GM19455 (cell line): ENCODE results near the gene GUCA2A.
"Not testable (repeated sequence)": the region's sequence is repeated elsewhere in the genome, so short reads cannot be mapped to it uniquely, and the experiment has no call there.

Source experiments
- ATAC-seq: cut with Tn5 transposase; IDR thresholded peaks from one replicate; pipeline ENCODE4 v1.9.1; 2021; ENCODE audit not compliant: unreplicated experiment

Gene GUCA2A, protein sequence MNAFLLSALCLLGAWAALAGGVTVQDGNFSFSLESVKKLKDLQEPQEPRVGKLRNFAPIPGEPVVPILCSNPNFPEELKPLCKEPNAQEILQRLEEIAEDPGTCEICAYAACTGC

DNA sequence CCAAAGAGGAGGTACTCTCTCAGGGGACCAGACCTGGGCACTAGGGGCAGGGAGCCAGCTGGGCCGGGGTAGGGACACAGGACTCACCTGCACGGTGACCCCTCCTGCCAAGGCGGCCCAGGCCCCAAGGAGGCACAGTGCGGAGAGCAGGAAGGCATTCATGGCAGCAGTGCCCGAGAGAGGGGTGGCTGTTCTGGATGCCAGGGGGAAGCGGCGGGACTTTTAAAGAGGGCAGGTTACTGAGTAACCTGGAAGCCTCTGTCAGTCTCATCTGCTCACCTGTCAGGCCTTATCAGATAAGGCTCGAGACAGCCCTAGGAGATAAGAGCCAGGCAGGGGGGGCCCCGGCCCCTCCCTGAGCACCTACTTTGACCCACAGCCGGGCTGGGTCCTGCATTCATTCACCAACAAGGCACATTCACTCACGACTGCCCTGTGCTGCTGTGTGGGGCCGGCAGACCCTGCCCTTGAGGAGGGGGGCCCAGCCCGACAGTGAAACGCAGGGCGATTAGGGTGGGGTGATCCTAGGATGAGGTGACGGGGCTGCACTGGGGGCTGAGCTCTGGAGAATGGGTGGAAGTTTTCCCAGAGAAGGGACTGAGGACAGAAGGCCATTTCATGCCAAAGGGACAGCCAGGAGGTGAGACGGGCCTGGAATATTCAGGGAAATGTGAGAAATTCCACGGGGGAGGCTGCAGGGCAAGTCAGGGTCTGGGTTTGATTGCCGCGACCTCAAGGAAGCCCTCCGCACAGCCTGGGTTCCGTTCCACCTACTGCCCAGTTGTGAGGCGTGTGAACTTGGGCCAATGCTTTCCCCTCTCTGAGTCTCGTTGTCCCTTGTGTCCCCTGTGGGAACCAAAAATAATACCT lies at the start of gene GUCA2A:
Gene GUCA2A, minus strand, starts transcription at position 195 of the 870 bp plus-strand sequence. Its CDS starts 33 bp downstream, at position 162.
- no peak for ATAC-seq

DNA sequence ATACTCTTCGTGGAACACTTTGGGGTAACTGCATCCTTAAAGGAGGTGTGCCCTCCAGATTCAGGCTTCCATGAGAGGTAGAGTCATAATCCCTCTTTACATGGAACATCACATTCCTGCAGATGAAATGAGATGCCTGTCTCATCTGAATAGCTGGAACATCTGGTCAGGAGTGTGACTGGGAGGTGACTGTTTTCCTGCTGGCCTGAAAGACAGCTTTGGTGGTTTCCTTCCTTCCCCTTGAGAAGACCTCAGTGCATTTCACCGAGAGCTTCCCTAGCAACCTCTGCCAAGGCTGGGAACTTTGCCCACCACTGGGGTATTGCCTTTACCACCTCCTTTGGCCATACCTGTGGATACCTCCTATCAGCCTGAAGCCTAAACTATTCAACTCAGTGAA lies 46.7 kb upstream of the GUCA2A start:
- no peak for ATAC-seq

DNA sequence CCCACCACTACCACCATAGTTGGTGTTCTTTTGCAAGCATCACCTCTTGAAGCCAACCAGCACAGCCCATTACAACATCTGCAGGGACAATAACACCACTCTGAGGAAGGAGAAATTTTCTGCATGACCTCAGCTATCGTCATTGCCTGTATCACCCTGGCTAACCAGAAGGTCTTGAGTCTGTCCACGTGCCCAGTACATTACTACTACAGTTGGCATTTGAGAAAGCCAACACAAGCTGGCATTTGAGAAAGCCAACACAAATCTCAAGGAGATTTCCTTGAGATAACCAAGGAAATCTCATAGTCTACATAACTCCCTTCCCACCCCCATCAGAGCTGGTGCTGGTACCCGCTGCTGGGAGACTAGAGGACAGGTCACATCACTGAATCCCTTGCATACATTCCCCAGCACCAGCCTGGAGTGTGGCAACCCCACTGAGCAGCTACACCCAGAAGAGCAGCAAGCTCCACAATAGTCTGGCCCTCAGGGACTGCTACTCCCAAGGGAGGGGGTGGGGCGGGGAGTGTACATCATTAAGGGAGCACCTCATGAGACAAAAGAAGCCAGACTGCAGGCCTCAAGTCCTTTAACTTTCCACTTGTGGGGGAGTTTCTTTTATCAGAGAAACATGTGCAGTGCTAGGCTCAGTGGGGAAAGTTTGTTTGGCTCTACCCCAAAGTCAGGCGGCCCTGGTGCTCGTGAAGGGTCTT lies 46.0 kb upstream of the GUCA2A start:
- ATAC-seq: no peak

DNA sequence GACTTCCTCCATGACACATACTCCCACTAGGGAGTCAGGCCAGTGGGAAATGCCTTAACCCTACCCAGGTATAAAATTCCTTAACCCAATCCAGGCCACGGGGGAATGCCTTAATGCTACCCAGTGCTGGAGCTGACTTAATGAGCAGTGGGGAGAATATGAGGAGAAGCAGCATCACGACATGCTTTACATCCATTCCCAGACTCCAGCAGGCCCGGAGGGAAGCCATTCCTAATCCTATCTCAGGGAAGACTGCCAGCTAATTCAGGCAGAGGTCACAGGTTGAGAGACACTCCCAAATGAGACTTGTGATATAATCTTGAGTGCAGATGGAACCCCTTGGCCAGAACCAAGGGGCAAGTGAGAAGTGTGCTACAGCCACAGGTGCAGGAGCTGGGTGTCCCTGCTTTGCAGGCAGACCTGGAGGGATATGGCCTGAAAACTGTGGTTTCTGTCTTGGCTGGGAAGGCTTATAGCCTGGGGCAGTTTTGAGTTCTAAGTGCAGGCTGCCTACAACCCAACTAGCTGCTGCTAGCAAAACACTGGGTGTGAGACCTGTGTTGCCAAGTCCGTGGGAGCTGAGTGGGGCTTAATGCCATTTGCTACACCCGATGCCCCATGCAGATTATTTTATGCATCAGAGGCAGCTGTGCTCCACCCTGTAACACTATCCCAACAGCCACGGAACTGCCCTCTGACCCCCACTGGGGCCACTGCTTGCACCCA lies 45.1 kb upstream of the GUCA2A start:
- no peak for ATAC-seq

DNA sequence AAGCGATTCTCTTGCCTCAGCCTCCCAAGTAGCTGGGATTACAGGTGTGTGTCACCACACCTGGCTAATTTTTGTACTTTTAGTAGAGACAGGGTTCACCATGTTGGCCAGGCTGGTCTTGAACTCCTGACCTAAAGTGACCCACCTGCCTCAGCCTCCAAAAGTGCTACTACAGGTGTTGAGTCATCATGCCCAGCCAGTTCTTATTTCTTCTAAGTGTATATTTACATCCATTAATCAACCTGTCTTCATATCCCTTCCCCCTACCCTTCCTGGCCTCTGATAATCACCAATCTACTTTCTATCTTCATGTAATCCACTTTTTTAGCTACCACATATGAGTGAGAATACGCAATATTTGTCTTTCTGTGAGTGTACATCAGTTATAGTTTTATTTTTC lies 42.4 kb upstream of the GUCA2A start:
- ATAC-seq: not testable (repeated sequence)

DNA sequence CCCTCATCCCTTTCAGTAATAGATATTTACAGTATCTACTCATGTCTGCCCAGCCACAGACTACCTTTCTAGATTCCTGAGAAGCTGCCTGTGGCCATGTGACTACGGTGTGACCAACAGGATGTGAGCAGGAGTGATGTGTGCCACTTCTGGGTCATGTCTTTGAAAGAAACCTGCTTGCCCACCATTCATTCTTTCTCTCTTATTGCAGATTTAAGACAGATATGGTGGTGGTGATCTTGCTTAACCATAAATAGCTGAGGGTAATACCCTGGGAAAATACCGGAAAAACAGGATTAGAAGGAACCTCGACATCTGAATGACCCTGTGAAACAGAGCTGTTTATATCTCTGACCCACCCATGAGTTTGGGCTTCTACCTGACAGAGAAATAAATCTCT lies 41.6 kb upstream of the GUCA2A start:
- ATAC-seq: no peak

DNA sequence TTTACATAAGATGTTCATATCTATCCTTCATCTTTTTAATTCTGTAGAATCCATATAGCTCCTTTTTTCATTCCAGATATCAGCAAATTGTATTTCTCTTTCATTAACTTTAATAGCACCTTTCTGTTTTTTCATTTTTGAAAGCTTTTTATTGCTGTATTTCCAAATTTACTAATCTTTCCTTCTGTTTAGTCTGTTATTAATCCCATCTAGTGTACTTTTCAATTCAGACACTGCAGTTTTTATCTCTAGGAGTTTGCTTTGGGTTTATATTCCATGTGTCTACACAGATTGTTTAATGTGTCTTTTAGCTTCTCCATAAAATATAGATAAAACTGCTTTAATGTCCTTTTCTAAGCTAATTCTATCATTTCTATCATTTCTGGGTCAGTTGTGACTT lies 37.4 kb upstream of the GUCA2A start:
- ATAC-seq: no peak

DNA sequence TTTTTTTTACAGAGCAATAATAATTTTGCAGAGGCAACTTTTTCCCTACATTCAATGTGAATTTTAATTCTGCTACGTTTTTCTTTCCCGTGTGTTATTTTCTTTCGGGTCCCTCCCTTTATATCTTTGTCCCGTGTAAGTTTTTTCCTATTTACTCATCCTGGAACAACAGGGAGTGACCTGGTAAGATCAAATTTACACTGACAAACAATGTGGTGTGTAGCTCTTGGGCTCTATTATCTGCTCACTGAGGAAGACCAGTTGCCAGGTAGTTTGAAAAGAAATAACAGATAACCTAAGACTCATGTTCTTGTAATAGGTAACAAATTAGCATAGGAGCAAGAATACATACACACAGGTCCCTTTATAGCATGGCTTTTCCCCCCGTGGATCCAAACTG lies 33.7 kb upstream of the GUCA2A start:
- ATAC-seq: no peak

DNA sequence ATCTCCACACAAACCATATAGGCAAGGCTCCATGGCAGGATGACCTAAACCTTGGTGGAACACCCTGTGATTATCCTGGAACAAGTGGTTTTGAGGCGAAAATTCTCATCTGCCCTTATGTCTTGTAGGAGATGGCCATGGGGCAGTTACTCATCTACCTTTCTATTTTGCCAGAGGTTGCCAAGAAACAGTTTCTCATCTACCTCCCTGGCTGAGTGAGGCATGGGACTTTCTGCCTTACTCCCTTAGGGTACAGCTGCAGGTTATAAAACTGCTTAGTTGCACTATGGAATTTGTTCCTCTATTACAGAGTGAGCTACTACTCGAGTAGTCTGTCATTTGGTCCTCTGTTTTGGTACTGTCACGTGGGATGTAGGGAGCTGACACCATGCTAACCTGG lies 31.3 kb upstream of the GUCA2A start:
- ATAC-seq: no peak

DNA sequence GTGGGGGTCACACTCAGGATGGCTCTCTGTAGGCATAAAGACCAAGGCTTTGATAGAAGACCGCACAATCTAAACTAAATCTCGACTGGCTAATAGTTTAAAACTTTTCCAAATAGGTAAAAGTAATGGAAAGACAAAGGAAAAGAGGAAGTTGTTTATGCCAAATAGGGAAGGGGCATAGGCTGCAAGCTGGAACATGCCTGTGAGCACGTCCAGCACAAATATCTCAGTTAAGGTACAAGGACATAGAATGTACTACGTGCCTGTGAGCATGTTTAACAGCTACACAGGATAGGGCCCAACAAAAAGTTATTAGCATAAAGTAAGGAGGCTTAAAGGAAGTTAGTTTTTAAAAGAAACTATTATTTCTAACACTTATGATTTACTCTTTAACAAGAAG lies 27.6 kb upstream of the GUCA2A start:
- ATAC-seq: no peak

DNA sequence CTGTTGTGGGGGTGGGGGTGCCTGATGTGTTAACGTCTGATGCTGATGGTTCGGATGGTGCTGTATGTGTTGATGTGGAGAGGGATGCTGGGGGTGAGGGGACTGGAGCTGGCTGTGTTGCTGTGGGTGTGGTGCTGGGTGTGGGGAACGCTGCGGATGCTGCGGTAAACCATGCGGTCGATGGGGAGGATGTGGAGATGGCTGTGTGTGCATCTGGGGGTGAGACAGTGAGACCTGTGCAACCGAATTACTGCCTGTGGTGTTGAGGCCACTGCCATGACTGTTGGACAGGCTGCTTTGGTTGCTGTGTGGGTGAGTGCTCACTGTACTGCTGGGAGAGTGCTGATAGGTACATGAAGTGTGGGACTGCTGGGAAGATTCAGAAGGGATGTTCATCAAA lies 26.8 kb upstream of the GUCA2A start:
- no peak for ATAC-seq

DNA sequence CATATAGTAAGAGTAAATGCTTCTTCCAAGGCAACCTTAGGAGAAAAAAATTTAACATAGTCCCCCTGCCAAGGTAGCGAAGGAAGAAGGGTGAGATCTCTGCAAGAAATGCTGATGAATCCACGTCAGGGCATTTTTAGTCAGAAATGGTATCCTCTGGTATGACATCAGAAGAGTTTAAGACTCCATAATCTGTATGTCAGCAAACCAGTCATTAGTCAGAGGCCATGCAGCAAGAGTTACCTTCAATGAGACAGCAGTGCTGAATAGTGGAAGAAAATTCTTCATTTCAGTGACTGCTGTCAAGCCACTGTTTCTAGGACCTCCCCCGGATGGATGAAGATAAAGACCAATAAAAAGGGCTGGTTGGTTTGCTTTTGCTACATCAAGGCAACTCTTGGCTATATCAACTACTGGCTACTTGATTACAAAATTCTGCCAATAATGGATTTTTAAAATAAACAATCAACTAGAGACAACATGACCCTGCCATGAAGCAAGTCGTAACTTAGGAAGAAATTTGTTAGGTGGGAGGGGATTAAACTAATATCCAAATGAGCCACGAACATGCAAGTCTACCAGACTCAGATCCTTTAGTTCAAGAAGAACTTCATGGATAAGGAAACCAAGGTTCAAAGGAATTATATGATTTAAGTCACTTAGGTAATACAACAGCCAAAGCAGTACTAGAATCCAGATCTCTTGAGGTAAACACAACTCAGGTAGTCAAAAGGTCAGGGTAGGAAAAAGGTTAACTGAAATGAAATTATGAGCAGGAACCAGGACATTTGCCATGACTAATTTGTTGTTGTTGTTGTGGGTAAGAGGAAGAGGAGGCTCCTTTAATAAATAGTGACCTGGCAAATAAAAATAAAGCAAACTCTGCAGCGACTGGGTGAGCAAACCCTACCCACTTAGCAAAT lies 25.6 kb upstream of the GUCA2A start:
- ATAC-seq: no peak

DNA sequence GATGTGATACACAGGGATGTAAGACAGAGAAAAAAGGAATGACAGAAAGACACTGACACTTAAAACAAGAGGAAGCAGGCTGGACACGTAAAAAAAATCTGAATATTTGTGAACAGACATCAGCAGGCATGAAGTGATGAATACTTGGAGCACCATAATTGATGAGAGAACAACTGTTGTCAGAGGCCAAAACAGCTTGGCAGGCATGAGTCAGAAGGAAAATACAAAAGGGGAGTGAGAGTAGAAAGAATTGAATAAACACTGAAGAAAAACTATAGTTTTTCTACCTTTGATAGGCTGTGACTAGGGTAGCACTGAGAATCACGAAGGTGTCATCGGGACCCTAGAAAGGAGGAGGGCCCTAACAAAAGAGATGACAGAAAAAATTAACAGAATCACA lies 21.6 kb upstream of the GUCA2A start:
- ATAC-seq: no peak

DNA sequence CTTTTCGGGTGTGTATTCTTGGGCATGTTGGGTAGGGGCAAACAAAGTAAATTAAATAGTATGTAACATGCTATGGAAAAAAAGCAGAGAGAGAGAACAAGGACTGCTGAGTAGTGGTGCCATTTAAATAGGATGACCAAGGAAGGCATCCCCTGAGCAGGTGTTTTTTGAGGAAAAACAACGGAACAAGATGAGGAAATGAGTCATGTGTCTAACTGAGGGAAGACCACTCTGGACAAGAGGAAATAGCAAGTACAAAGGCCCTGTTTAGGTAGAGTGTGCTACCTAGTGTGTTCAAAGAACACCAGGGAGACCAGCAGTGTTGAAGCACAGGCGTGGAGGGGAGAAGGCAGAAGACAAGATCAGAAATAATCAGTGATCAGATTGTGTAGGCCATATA lies 20.1 kb upstream of the GUCA2A start:
- ATAC-seq: no peak

DNA sequence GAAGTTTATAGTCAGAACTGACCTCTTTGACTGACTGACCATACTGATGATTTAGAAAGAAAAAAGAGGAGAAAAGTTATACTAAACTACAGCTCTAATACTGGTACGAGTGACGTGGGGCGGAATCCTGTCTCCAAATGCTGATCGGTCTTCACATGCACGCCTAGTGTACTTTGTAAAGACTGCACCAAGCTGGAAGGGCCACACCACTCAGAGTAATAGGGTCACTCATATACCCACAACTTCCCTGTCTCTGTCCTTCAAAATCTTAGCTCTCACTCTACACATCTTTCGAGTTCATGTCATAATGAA lies 19.4 kb upstream of the GUCA2A start:
- ATAC-seq: no peak

DNA sequence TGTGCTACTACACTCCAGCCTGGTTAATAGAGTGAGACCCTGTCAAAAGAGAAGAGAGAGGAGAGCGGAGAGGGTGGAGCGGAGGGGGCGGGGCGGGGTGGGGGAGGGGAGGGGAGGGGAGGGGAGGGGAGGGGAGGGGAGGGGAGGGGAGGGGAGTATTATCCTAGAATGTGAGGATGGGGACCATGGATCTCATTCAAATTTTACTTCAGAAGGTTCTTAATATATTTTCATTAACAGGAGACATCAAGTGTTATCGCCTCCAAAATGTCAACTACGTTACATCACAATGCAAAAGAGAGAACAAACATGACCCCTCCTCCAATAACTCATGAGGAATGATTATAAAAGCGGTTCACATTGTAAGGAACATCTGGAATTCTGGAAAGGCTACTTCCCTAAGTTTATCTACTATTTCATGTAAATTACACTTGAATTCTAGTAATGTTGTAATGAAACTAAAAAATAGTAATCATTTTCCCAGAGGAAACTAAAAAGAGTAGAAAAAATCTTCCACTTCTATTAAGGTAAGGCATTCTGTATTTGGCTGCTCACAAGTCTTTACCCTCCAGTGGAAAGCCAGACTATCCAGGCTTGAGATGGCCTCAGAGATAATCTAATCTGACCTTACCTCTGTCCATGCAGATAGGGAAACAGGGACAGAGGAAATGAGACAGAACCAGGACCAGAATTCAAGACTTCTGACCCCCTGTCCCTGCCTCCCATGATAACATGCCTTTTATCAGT lies 18.8 kb upstream of the GUCA2A start:
- ATAC-seq: no peak

DNA sequence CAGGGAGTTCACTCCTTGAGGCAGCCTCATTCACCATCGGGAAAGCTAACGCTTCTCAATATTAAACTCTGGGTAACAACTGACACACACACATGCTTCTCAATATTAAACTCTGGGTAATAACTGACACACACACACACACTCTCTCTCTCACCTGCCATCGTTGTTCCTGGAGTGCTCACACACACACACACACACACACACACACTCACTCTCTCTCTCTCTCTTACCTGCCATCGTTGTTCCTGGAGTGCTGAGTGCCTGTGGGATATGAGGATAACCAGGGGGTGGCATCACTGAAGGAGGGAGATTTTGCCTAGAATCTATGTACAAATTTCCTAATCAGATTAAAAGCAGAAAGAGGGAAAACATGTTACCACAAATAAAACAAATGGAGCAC lies 17.1 kb upstream of the GUCA2A start:
- no peak for ATAC-seq

DNA sequence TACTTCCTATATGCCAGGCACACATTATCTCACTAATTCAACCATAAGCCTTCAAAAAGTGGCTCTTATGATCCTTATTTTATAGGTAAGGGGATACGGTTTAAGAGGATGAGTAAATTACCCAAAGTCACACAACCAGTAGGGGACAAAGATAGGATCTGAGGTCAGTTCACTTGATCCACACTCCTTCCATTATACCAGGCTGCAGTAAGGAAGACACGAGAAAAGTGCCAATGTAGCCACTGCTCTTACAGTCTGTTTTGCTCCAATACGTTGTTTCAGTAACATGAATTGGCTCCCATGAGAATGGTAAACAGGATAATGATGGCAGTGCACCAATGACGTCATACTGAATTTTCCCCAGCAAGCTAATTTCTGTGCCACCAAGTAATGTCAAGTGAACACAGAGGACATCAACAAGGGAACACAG lies 15.4 kb upstream of the GUCA2A start:
- no peak for ATAC-seq

DNA sequence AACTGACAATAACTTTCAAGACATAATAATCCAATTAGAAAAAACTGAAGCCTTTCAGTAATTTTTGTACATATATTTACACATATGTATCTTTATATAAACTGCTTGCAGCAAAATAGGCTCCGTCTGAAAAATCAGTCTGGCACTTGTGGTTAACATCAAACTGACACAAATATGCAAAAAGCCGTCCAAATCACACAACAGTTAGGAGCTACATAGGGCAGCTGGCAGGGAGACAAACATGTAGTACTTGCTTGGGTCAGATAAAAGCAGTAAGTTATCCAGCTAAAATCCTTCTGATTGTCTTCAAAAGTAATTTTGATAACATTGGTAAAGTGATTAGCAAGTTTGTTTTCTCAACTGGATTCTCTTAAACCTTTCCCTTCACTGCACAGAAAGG lies 14.7 kb upstream of the GUCA2A start:
- ATAC-seq: no peak

DNA sequence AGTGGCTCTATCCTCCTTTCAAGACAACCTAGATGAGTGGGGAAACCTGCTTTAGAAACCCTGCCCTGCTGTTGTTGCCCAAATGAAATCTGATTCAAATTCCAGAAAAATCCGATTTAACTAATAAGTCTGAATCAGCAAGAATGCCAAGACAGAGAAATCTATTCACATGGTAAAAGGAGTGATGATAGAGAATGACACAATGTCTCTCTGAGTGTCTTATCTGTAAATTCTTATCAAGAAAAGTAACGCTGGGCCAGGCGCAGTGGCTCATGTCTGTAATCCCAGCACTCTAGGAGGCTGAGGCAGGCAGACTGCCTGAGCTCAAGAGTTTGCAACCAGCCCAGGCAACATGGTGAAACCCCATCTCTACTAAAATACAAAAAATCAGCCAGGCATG lies 13.7 kb upstream of the GUCA2A start:
- no peak for ATAC-seq
